CD14-positive monocyte (primary cell): ENCODE data around the gene TMEM92. TPM values are rescaled to one million over a fixed set of nuclear protein-coding genes. Genes with fewer than 3 reads are reported as not detected.
A peak's percentile ranks its signal among the peaks of the same experiment; 100 is the strongest.

Experiments
- DNase-seq, 3 donors: peaks; one replicate each; pipeline ENCODE4 v3.0.0-alpha.2; 2011 to 2022
- H2AFZ ChIP-seq: 2 replicates; pipeline ENCODE4 v1.6.0; 2012; ENCODE audit warnings: mild to moderate bottlenecking, low read depth, low read length, inconsistent platforms; ENCODE audit not compliant: insufficient read depth, poor library complexity, severe bottlenecking
- H3K27ac ChIP-seq, 2 donors: 1 replicate in 1 of 2; 2 replicates in 1 of 2; pipeline ENCODE4 v1.5.1; 2012 to 2013; ENCODE audit warnings: low read length in 2 of 2, control low read depth in 1 of 2, inconsistent platforms in 1 of 2, low read depth in 1 of 2, mild to moderate bottlenecking in 1 of 2
- H3K27me3 ChIP-seq, 2 donors: one replicate each; pipeline versions ENCODE4 v1.6.0 to v1.6.1; 2011 to 2013; ENCODE audit warnings: low read length in 2 of 2; ENCODE audit not compliant: control insufficient read depth in 2 of 2, insufficient read depth in 2 of 2
- H3K36me3 ChIP-seq, 2 donors: replicated peaks in 1 of 2; 1 replicate in 1 of 2; 2 replicates in 1 of 2; pipeline versions ENCODE4 v1.5.1 to v1.6.1; 2012 to 2013; ENCODE audit warnings: low read length in 2 of 2, control low read depth in 1 of 2, inconsistent platforms in 1 of 2, mild to moderate bottlenecking in 1 of 2; ENCODE audit not compliant: insufficient read depth in 2 of 2, control insufficient read depth in 1 of 2
- H3K4me1 ChIP-seq, 2 donors: 1 replicate in 1 of 2; 2 replicates in 1 of 2; pipeline versions ENCODE4 v1.5.1 to v1.6.1; 2012 to 2013; ENCODE audit warnings: low read length in 2 of 2, control low read depth in 1 of 2, inconsistent platforms in 1 of 2, mild to moderate bottlenecking in 1 of 2, moderate library complexity in 1 of 2; ENCODE audit not compliant: insufficient read depth in 2 of 2, control insufficient read depth in 1 of 2
- H3K4me2 ChIP-seq: replicated peaks from 2 replicates; pipeline ENCODE3; 2012; ENCODE audit warnings: low read length, moderate library complexity, mild to moderate bottlenecking; ENCODE audit not compliant: poor library complexity, severe bottlenecking; ENCODE audit errors: extremely low read depth
- H3K4me3 ChIP-seq, 3 experiments: fragments of 200-600 bp in 1 of 3; sonication (generic) in 1 of 3; replicated peaks in 1 of 3; 1 replicate in 2 of 3; 2 replicates in 1 of 3; pipeline ENCODE4 v1.5.1; 2011 to 2013; ENCODE audit warnings: low read length in 3 of 3, mild to moderate bottlenecking in 3 of 3, control low read depth in 2 of 3, low read depth in 2 of 3, inconsistent platforms in 1 of 3, moderate library complexity in 1 of 3
- H3K79me2 ChIP-seq: 2 replicates; pipeline ENCODE4 v1.6.0; 2012; ENCODE audit warnings: mild to moderate bottlenecking, control low read depth, inconsistent platforms, low read length, moderate library complexity; ENCODE audit not compliant: insufficient read depth
- H3K9ac ChIP-seq: 2 replicates; pipeline ENCODE4 v1.6.0; 2017; ENCODE audit warnings: low read length, mild to moderate bottlenecking; ENCODE audit not compliant: insufficient read depth, poor library complexity, severe bottlenecking
- H3K9me3 ChIP-seq, 2 donors: replicated peaks in 1 of 2; 1 replicate in 1 of 2; 2 replicates in 1 of 2; pipeline versions ENCODE4 v1.5.1 to v1.6.1; 2012 to 2013; ENCODE audit warnings: low read length in 2 of 2, control low read depth in 1 of 2; ENCODE audit not compliant: control insufficient read depth in 1 of 2, insufficient read depth in 1 of 2
- H4K20me1 ChIP-seq: 2 replicates; pipeline ENCODE4 v1.6.0; 2012; ENCODE audit warnings: mild to moderate bottlenecking, low read length, control low read depth, moderate library complexity; ENCODE audit not compliant: insufficient read depth
- H3K27ac Mint-ChIP-seq, 7 donors: one replicate each; pipeline ENCODE4 v1.8.0; 2020; ENCODE audit warnings: mild to moderate bottlenecking in 7 of 7, mixed read lengths in 7 of 7, moderate library complexity in 6 of 7, inconsistent platforms in 2 of 7
- H3K27me3 Mint-ChIP-seq, 3 donors: one replicate each; pipeline ENCODE4 v1.8.0; 2021 to 2022; ENCODE audit warnings: low read depth in 3 of 3, mild to moderate bottlenecking in 3 of 3, mixed read lengths in 3 of 3, moderate library complexity in 3 of 3, inconsistent platforms in 1 of 3
- H3K36me3 Mint-ChIP-seq, 2 donors: one replicate each; pipeline ENCODE4 v1.8.0; 2020; ENCODE audit warnings: mixed read lengths in 2 of 2, inconsistent platforms in 1 of 2, mild to moderate bottlenecking in 1 of 2
- H3K4me1 Mint-ChIP-seq: one replicate; pipeline ENCODE4 v1.8.0; 2020; ENCODE audit warnings: mild to moderate bottlenecking, mixed read lengths
- H3K4me3 Mint-ChIP-seq, 2 donors: one replicate each; pipeline ENCODE4 v1.8.0; 2020; ENCODE audit warnings: mild to moderate bottlenecking in 2 of 2, mixed read lengths in 2 of 2, moderate library complexity in 1 of 2
- H3K9me3 Mint-ChIP-seq, 7 donors: one replicate each; pipeline ENCODE4 v1.8.0; 2020 to 2022; ENCODE audit warnings: mixed read lengths in 7 of 7, mild to moderate bottlenecking in 6 of 7, moderate library complexity in 6 of 7, inconsistent platforms in 2 of 7
- CTCF ChIP-seq: fragments of 200-600 bp; IDR thresholded peaks from one replicate; pipeline ENCODE4 v1.8.0; 2022; ENCODE audit warnings: antibody characterized with exemption, mild to moderate bottlenecking
- WGBS: methylation state at CpG from one replicate; pipeline ENCODE4 v1.1.5; 2013; ENCODE audit warnings: missing lambda C conversion rate; ENCODE audit not compliant: insufficient coverage; 5-methylcytosine and 5-hydroxymethylcytosine counted together
- intact Hi-C, 2 donors: fragments of 100-400 bp; cut with micrococcal nuclease; formaldehyde crosslinking; loops; one replicate each; pipeline versions ENCODE4 v1.15.0 to v1.15.1; 2023
- polyA plus RNA-seq, 3 donors: library from polyadenylated mRNA; depleted of rRNA in 1 of 3; unstranded in 2 of 3; stranded (reverse) in 1 of 3; fragments of 300-500 nt in 2 of 3; fragments of >200 nt in 1 of 3; fragmentation: Illumina TruSeq in 2 of 3; gene quantifications; 1 replicate in 2 of 3; 2 replicates in 1 of 3; pipeline ENCODE4 v1.2.3, GENCODE V29; 2012 to 2021

The TMEM92 gene
- polyA plus RNA-seq, 3 donors = not detected

- H3K36me3 Mint-ChIP-seq = peaks cover 16% of the 10 kb centered on the region in 2 donors
- peaks cover 0 to 6% of the 10 kb centered on the region in 2 donors for H3K27me3 ChIP-seq
- H3K4me1 Mint-ChIP-seq = peaks cover 53% of the 10 kb centered on the region
- H3K9me3 ChIP-seq = peaks cover 4 to 16% of the 10 kb centered on the region in 2 donors
- 100% methylated on average over 4 of the region's 7 CpGs for WGBS
- peaks cover 8 to 19% (median 13%) of the 10 kb centered on the region in 7 donors for H3K9me3 Mint-ChIP-seq
- H3K27me3 Mint-ChIP-seq = peaks cover 8 to 19% (median 13%) of the 10 kb centered on the region in 3 donors
- H3K4me3 Mint-ChIP-seq = no peak overlapping the region
- no peak overlapping the region for H3K4me3 ChIP-seq
- no peak for DNase-seq
- H4K20me1 ChIP-seq = no peaks in the 10 kb centered on the region
- H3K27ac Mint-ChIP-seq = no peak overlapping the region
- H3K27ac ChIP-seq = no peak overlapping the region
- no peak overlapping the region for H2AFZ ChIP-seq
- no peaks in the 10 kb centered on the region for H3K79me2 ChIP-seq
- no peak overlapping the region for H3K4me2 ChIP-seq
- H3K36me3 ChIP-seq = peaks cover 0 to 7% of the 10 kb centered on the region in 2 donors
- intact Hi-C loops = no loop called here
- no peak overlapping the region for H3K9ac ChIP-seq
- H3K4me1 ChIP-seq = peaks cover 41 to 60% of the 10 kb centered on the region in 2 donors
- TF ChIP-seq CTCF = no peak
Observed at GRCh38 chr17:50279639-50280038, 5.4 kb downstream of the TMEM92 start.

- Histone ChIP-seq H3K4me3 (no peak overlapping the region), H3K36me3 (peaks cover 0 to 7% of the 10 kb centered on the region in 2 donors), H3K79me2 (no peaks in the 10 kb centered on the region), H2AFZ (no peak overlapping the region), H3K4me1 (peaks cover 41 to 58% of the 10 kb centered on the region in 2 donors), H3K9ac (no peak overlapping the region), H3K9me3 (peaks cover 4 to 16% of the 10 kb centered on the region in 2 donors), H3K4me2 (no peak overlapping the region), H4K20me1 (no peaks in the 10 kb centered on the region), H3K27me3 (peaks cover 0 to 2% of the 10 kb centered on the region in 2 donors), H3K27ac (no peak overlapping the region)
- Mint-ChIP-seq H3K27me3 (peaks cover 6 to 15% (median 10%) of the 10 kb centered on the region in 3 donors), H3K36me3 (peaks cover 16 to 18% of the 10 kb centered on the region in 2 donors), H3K27ac (peak overlapping the region in 1 of 7 donors; percentile 63), H3K9me3 (peaks cover 8 to 19% (median 13%) of the 10 kb centered on the region in 7 donors), H3K4me1 (peaks cover 53% of the 10 kb centered on the region), H3K4me3 (no peak overlapping the region)
- no peak for DNase-seq
- TF ChIP-seq CTCF = no peak
- intact Hi-C loops = no loop called here
- WGBS = 93% methylated on average over 3 of the region's 8 CpGs
Observed at GRCh38 chr17:50280068-50280467, 5.8 kb downstream of the TMEM92 start.
